C4-2B (cell line): ENCODE measurements around the gene MPEG1.

ENCODE experiments used
- ZFX ChIP-seq: fragments of 450-650 bp; IDR thresholded peaks from 2 replicates; pipeline ENCODE4 v1.6.1; 2017
- TF ChIP-seq, protein P1 (sequence below): fragments of 450-650 bp; conservative IDR thresholded peaks from 2 replicates; pipeline ENCODE4 v1.5.1; 2017; ENCODE audit warnings: mild to moderate bottlenecking

DNA sequence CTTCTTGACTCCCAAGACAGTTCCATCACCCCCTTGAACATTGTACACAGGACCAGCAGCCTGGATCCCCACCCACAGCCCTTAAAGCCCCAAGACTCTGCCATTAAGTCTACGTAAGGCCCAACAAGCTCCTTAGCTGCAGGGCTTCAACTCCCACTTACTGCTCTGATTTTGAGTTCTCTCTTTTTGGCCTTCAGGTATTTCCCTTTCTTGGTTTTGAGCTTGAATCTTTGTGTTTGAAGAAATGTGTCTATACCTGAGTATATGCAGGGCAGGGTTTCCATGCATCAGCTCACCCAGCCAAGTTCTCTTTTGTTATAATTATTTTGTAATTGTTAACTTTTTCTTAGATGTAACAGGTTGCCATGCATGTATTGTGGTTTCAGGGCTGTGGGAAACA, 10.4 kb upstream of the MPEG1 start:
- TF ChIP-seq, protein P1, sequence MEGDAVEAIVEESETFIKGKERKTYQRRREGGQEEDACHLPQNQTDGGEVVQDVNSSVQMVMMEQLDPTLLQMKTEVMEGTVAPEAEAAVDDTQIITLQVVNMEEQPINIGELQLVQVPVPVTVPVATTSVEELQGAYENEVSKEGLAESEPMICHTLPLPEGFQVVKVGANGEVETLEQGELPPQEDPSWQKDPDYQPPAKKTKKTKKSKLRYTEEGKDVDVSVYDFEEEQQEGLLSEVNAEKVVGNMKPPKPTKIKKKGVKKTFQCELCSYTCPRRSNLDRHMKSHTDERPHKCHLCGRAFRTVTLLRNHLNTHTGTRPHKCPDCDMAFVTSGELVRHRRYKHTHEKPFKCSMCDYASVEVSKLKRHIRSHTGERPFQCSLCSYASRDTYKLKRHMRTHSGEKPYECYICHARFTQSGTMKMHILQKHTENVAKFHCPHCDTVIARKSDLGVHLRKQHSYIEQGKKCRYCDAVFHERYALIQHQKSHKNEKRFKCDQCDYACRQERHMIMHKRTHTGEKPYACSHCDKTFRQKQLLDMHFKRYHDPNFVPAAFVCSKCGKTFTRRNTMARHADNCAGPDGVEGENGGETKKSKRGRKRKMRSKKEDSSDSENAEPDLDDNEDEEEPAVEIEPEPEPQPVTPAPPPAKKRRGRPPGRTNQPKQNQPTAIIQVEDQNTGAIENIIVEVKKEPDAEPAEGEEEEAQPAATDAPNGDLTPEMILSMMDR = no peak
- TF ChIP-seq ZFX = no peak
